Tibial artery (tissue), 4 donors: ENCODE results near the gene CYBC1.

ENCODE experiments used
- DNase-seq, 2 donors: peaks; one replicate each; pipeline ENCODE4 v3.0.0-alpha.2; 2019
- H3K27ac ChIP-seq, 2 donors: fragments of 200-600 bp; sonication (generic) in 1 of 2; 1 replicate in 1 of 2; 2 replicates in 1 of 2; pipeline ENCODE4 v1.5.1; 2018 to 2019; ENCODE audit warnings: mild to moderate bottlenecking in 1 of 2
- H3K27me3 ChIP-seq, 2 donors: fragments of 200-600 bp; sonication (generic) in 1 of 2; one replicate each; pipeline versions ENCODE4 v1.5.1 to v1.6.0; 2016 to 2019
- H3K36me3 ChIP-seq, 3 donors: fragments of 200-600 bp; sonication (generic) in 2 of 3; one replicate each; pipeline ENCODE4 v1.5.1; 2016 to 2019; ENCODE audit warnings: mild to moderate bottlenecking in 2 of 3
- H3K4me1 ChIP-seq, 4 donors: fragments of 200-600 bp; sonication (generic) in 2 of 4; 1 replicate in 3 of 4; 2 replicates in 1 of 4; pipeline ENCODE4 v1.5.1; 2016 to 2019
- H3K4me3 ChIP-seq, 2 donors: fragments of 200-600 bp; sonication (generic) in 1 of 2; 1 replicate in 1 of 2; 2 replicates in 1 of 2; pipeline ENCODE4 v1.5.1; 2018 to 2019; ENCODE audit warnings: mild to moderate bottlenecking in 2 of 2
- H3K9me3 ChIP-seq, 3 donors: fragments of 200-600 bp; sonication (generic) in 1 of 3; one replicate each; pipeline ENCODE4 v1.5.1; 2016 to 2019
- intact Hi-C: fragments of 100-400 bp; cut with DNase I; formaldehyde crosslinking; loops from one replicate; pipeline ENCODE4 v1.15.0; 2023; ENCODE audit warnings: low total_unique reads
- TF ChIP-seq, protein P1 (sequence below), 2 experiments: fragments of 200-600 bp in 1 of 2; fragments of 450-650 bp in 1 of 2; IDR thresholded peaks; one replicate each; pipeline ENCODE4 v1.5.1; 2017 to 2019; ENCODE audit warnings: antibody characterized with exemption in 2 of 2, mild to moderate bottlenecking in 1 of 2, moderate library complexity in 1 of 2

The CYBC1 gene

DNA sequence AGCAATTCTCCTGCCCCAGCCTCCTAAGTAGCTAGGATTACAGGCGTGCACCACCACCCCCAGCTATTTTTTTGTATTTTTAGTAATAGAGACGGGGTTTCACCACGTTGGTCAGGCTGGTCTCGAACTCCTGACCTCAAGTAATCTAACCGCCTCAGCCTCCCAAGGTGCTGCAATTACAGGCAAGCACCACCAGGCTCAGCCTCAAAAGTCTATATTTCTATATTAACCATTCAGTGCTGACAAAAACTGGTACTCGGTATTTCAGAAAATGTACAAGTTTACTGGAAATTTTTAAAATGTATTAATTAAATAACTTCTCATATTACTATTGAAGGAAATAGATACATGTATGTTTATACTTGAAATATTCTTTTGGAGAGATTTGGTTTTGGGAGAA is 33.8 kb downstream of the CYBC1 start:
- intact Hi-C loops, result loop anchor here (5.0 kb wide), 1 partner anchor 136 kb away; no protein-coding TSS in a partner anchor
- TF ChIP-seq, protein P1, sequence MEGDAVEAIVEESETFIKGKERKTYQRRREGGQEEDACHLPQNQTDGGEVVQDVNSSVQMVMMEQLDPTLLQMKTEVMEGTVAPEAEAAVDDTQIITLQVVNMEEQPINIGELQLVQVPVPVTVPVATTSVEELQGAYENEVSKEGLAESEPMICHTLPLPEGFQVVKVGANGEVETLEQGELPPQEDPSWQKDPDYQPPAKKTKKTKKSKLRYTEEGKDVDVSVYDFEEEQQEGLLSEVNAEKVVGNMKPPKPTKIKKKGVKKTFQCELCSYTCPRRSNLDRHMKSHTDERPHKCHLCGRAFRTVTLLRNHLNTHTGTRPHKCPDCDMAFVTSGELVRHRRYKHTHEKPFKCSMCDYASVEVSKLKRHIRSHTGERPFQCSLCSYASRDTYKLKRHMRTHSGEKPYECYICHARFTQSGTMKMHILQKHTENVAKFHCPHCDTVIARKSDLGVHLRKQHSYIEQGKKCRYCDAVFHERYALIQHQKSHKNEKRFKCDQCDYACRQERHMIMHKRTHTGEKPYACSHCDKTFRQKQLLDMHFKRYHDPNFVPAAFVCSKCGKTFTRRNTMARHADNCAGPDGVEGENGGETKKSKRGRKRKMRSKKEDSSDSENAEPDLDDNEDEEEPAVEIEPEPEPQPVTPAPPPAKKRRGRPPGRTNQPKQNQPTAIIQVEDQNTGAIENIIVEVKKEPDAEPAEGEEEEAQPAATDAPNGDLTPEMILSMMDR (IDR thresholded peaks at IDR 0.05), result no peak
- no peak overlapping the region for H3K4me3 ChIP-seq
- no peak overlapping the region for H3K27ac ChIP-seq
- DNase-seq, result no peak
- peaks cover 0 to 24% (median 15%) of the 10 kb centered on the region in 4 donors for H3K4me1 ChIP-seq
- no peaks in the 10 kb centered on the region for H3K9me3 ChIP-seq
- no peaks in the 10 kb centered on the region for H3K27me3 ChIP-seq
- H3K36me3 ChIP-seq, result peaks cover 0 to 28% (median 5%) of the 10 kb centered on the region in 3 donors

DNA sequence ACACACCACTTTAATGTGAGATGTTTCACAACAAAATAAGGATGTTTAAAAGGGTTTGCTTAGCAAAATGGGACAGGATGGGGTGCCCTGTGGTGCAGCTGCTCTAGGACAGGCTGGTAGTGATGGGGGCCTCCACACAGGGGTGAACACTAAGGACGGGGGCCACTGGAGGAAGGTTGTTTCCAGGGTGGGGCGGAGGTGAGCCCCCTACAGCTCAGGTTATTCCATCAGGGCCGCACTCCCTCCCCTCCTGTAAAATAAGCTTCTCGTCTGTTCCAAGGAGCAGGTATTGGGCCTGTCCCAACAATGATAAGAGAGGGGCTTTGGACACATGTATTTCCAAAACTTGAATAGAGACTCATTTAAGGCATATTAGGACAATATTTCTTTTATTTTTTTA is 34.3 kb downstream of the CYBC1 start:
- H3K9me3 ChIP-seq, result no peaks in the 10 kb centered on the region
- peaks cover 0 to 24% (median 15%) of the 10 kb centered on the region in 4 donors for H3K4me1 ChIP-seq
- H3K27me3 ChIP-seq, result no peaks in the 10 kb centered on the region
- no peak overlapping the region for H3K27ac ChIP-seq
- peaks cover 0 to 23% (median 4%) of the 10 kb centered on the region in 3 donors for H3K36me3 ChIP-seq
- DNase-seq, result no peak
- TF ChIP-seq, protein P1 (IDR thresholded peaks at IDR 0.05), result no peak
- intact Hi-C loops, result loop anchor here (5.0 kb wide), 1 partner anchor 136 kb away; no protein-coding TSS in a partner anchor
- H3K4me3 ChIP-seq, result no peak overlapping the region

DNA sequence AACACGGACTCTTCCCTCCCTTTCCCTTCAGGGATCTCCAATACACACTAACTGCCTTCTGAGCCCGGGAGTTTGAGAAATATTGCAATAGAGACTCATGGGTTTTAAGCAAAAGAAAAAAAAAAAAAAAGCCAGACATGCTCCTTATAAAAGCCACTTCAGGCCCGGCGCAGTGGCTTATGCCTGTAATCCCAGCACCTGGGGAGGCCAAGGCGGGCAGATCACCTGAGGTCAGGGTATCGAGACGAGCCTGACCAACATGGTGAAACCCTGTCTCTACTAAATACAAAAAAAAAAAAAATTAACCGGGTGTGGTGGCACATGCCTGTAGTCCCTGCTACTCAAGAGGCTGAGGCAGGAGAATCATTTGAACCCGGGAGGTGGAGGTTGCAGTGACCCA is 34.8 kb downstream of the CYBC1 start:
- no peak for DNase-seq
- TF ChIP-seq, protein P1 (IDR thresholded peaks at IDR 0.05), result no peak
- Histone ChIP-seq H3K36me3 (peaks cover 0 to 18% (median 0%) of the 10 kb centered on the region in 3 donors), H3K27me3 (no peaks in the 10 kb centered on the region), H3K9me3 (no peaks in the 10 kb centered on the region), H3K4me3 (no peak overlapping the region), H3K4me1 (peaks cover 0 to 24% (median 15%) of the 10 kb centered on the region in 4 donors), H3K27ac (no peak overlapping the region)
- intact Hi-C loops, result loop anchor here (5.0 kb wide), 1 partner anchor 137 kb away; no protein-coding TSS in a partner anchor

DNA sequence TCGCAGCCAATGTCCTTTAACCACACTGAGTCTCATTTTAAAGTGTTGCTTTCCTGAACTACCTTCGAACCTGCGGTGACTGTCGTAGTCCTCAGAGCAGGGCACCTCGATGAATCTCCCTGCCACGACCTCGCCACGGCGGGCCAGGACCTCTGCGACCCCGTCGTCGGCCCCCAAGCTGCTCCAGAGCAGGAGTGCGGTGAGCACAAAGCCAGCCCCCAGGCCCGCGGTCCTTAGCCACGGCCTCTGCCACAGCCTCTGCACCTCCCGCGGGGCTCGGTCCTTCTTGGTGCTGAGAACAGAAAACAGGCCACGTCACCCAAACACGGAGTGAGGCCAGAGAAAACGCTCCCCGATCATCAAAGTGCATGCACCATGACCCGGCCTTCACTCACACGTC is 35.2 kb downstream of the CYBC1 start:
- Histone ChIP-seq H3K4me1 (peaks cover 0 to 24% (median 15%) of the 10 kb centered on the region in 4 donors), H3K27me3 (no peaks in the 10 kb centered on the region), H3K27ac (no peak overlapping the region), H3K4me3 (no peak overlapping the region), H3K36me3 (peaks cover 0 to 15% (median 0%) of the 10 kb centered on the region in 3 donors), H3K9me3 (no peaks in the 10 kb centered on the region)
- TF ChIP-seq, protein P1 (IDR thresholded peaks at IDR 0.05), result no peak
- no peak for DNase-seq
- intact Hi-C loops, result loop anchor here (5.0 kb wide), 1 partner anchor 137 kb away; no protein-coding TSS in a partner anchor

DNA sequence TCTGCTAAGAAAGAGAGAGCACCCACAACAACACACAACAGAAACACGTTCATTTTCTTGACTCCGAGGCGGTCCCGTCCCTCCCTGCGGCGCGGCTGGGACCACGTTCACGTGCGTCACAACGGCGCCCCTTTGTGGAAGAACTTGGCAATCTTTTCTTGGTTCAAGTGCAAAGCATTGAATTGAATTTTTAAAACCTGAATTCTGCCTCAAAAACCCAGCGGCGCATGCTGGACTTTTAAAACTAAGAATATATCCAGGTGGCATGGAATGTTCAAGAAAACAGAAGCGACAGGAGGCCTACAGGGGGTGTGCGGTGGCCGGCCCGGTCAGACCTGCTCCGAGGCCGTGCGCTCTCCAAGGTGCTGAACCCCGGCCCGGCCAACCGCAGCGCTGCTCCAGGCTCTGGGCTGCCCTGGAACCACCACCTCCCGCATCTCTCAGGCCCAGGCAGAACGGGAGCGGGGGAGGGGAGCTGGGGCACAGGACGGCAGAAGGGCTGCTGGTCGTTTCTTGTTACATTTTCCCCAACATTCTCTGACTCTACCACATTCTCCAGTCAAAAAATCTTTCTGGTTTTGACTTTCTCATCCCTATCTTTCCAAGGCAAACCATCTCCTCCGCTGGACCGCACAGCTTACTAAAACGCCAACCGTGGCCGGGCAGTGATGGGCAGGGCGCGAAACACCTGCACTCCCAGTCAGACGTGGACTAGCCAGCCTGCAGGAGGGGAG is 35.8 kb downstream of the CYBC1 start:
- intact Hi-C loops, result loop anchor here (5.0 kb wide), 2 partner anchors 57 to 138 kb away; partner anchors contain the start of gene TEX19

More for the DNA sequence above, 35.8 kb downstream of the CYBC1 start:
- H3K4me3 ChIP-seq, result no peak overlapping the region
- peaks cover 0 to 18% (median 0%) of the 10 kb centered on the region in 3 donors for H3K36me3 ChIP-seq
- peak; percentile 41 to 79 for DNase-seq
- H3K27me3 ChIP-seq, result no peaks in the 10 kb centered on the region
- H3K9me3 ChIP-seq, result no peaks in the 10 kb centered on the region
- TF ChIP-seq, protein P1 (IDR thresholded peaks at IDR 0.05), result peak; percentile 66 to 74
- peaks cover 0 to 24% (median 15%) of the 10 kb centered on the region in 4 donors for H3K4me1 ChIP-seq
- no peak overlapping the region for H3K27ac ChIP-seq
